HUDEP-2 (cell line): ENCODE measurements around the gene TSPAN14.

Experiments used
- DNase-seq, 76 experiments: peaks; one replicate each; lab custom pipeline; 2025; ENCODE audit not compliant: unreplicated experiment in 76 of 76; lab: John Stamatoyannopoulos, UW

TSPAN14 gene

DNA sequence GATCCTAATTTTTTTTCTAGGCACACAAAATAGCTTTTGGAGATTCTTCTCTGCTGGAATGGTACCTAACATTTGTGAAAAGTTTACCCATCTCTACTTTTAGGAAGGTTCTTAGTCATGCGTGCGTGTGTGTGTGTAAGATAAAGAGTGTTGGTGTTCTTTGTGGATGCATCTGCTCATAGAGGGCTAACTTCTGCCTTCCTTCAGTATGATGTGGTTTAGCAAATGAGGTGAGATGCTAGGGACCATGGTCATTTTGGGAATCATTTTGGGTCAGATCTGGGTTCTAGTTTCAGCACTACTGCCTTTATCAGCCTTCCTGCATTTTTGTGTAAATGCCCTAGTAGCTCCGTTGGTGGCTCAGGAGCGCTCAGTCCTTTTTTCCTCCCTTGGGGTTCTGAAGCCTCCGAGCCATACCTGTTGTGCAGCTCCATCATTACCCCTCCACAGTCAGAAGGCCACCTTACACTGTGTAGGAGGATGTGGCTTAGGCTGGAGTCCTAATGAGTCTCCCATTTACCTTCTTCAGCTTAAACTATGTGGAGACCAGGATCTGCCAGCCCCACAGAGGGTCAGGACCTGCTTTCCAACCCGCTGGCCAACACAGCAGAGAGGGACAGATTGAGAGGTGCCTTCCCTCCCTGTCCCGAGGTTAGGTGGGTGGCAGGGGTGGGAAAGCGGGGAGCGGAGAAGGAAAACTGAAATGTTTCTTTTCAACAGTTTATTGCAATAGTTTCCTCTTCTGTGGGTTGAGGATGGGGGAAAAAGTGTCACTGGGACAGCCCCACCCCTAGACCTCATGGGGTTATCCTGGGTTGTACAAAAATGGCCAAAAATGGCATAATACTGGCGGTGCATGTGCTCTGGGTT is 31.2 kb downstream of the TSPAN14 start:
- DNase-seq: peak in 9 of 76 experiments; percentile 15 to 50 (median 24)

DNA sequence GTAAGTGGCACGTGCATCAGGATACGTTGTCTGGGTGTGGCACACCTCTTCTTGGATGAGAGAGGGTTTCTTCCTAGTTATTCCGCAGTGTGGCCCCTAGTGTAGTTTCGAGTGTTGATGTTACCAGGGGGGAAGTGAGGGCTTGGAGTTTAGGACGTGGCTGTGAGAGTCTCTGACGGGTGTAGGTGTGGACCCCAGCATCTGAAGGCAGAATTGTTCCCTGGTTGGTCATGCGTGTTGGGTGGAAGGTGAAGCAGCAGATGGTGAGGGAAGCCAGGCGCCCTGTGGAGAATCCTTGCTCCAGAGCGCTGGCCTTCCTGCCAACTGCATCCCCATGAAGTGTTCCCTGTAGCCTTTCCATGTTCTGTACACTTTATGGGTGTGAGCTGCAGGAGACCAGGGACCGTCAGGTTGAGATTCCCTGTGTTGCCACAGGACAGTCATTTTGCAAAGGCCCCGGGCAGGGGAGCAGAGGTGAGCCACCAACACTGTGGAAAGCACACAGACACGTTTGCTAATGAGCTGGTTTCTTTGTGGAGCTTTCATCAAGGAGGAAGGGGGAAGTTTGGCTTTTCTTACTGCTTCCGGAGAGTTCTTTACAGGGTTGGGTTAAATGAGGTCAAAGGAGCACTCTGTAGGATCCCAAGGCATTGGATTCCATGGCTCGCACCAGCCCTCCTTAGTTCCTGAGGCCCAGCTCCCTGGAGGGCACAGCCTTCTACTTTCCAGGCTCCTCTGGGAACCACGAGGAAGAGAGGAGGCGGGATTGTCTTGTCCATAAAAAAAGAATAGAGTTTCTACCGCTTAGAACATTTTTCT is 32.0 kb downstream of the TSPAN14 start:
- no peak for DNase-seq

DNA sequence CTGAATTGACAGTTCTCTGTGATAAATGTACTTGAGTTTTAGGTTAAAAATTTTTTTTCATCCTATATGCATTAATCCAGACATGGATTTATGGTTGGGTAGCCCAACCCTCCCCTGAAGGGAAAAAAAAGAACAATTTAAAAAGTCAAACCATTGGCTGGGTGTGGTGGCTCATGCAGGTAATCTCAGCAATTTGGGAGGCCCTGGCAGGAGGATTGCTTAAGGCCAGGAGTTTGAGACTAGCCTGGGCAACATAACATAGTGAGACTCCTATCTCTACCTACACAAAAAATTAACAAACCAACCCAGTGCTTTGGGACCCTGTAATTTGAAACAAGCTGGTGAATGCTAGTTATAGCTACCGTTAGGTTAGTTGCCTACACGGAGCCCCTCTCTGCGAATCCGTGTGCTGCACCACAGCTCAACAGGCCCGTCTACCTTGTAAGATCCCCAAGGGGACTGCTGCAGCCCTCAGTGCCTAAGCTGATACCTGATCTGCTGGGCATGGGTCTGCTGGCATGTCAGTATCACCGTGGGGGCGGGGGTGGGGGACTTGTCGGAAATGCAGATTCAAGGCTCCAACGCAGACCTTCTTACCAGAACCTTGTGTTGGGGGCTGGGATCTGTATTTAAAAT is 32.8 kb downstream of the TSPAN14 start:
- DNase-seq: no peak

DNA sequence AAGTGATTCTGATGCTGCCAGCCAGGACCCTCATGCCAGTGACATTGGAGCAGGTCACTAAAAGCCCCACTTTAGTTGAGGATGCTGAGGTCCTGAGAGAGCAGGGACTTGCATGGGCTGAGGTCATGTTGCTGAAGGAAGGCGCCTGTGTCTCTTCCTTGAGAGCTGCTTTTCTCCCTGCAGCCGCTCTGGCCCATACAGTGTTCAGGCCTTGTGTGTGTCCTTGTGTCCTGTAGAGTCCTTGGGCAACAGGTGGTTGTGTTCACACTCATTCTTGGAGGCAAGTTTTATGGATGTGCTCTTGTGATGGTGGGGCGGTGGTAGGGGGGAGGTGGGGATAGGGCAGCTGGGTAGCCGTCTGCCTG is 33.3 kb downstream of the TSPAN14 start:
- no peak for DNase-seq

DNA sequence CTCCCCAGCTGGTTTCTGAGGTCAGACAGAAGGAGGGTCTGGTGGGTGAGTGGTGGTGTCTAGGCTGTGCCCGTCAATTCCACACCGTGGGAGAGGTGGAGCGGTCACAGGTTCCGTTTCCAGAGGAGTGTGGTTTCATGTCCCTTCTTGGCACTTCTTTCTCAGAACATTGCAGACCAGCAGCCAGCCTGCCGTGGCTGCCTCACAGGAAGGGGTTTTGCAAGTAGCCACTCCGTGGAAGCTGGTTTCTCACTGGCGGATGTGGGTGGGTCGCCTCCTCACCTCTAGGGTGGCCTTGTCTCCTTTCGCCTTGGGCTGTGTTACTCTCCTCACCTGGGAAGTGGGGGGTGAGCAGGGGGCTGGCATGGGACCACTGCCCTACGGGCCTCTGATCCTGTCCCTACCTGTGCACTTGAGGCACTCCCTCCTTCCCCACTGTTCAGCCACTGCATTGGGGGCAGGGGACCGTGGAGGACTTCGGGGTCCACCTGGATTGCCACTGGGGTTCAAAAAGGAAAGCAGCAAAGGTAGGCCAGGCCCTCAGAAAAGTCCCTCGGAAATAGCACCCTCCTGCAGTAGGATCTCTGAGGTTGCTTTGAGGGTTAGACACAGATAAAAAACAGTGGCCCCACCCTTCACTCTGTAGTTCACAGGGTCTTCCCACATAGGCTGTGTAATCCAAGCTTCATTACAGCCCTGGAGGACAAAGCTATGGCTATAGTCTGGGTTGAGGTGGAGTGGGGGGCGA is 33.9 kb downstream of the TSPAN14 start:
- peak in 10 of 76 experiments; percentile 20 to 47 (median 34) for DNase-seq

DNA sequence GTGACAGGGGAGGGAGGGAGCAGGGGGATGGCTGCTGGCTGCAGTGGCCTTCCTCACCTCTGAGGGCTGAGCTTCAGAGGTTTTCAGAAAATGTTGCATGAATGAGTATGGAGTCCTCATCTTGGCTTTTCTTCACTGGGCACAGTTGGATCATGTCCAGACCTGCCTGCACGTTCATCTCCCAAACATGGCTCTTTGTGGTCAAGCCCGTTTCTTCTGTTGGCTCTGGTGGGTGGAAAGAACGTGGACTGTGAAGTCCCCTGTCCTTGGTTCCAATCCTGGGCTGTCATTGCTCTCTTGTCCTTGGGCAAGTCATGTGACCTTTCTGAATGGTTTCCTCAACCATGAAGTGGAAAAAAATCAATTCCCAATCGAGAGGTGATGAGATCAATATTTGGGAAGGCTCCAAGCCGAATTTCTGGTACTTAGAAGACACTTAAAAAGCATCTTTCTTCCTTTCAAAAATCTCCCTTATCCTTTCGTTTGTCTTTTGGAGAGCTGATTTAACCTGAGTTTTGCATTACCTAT is 34.5 kb downstream of the TSPAN14 start:
- peak in 11 of 76 experiments; percentile 23 to 55 (median 40) for DNase-seq

DNA sequence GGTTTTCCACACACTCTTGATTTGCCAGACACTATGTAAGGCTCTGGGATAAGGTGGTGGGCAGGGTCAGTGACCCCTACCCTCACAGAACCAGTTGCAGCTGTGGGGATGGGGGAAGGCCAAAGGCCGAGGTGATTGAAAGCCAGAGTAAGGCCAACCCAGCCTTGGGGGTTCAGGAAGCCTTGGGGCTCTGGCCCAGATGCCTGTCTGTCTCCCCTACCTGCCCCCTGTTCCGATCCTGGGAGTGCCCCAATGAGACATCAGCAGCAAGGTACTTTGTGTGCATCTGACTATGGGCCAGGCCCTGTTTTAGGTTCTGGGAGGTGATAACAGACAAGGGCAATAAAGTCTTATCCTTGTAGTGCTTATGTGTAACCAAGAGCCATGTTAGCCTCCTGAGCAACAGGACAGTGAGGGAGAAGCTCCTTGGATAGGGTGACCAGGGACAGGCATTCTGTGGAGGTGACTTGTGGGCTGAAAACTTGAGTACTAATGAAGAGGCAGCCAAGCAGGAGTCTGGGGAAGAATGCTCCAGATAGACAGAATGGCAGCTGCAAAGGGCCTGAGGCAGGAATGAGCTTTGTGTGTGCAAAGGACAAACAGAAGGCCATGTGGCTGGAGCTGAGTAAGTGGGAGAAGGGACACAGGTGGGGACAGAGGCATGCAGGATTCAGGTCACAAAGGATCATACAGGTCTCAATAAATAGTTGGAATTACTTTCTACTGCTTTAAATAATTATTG is 35.4 kb downstream of the TSPAN14 start:
- no peak for DNase-seq

DNA sequence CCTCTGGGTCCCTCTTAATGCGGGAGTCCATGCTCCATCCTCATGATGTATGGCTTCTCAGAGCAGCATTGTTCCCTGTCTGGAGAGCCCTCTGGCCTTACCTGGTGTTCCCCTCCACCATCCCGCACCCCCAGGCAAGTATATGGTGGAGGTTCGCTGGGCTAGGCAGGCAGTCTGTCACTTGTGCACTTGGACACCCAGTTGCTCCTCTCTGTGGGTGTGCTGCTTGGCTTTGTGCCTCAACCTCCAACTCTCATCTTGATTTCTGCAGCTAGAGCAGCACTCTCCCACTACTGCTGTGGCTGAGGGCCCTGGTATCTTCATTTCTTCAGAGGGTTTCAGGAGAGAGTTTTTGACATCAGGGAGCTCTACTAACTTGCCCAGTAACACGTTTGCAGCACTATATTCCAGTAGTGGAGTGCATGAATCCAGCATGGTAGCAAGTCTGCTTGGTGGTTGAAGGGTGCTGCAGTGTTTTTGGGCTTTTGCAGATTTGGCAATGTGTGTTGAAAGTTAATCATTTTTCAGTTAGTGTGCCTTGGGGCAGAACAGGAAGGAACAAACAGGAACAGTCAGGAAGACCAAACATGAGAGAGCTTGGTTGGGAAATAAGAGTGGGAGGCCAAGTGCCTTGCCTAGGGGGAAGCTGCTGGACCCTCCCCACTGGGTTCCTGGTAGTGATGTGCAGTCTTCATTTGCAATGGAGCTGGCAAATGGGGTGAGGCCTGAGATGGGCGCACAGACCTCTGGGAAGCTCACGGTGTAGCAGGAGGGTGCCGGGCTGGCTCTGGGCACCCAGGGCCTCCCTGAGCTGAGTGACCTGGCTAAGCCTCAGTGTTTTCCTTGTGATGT is 37.4 kb downstream of the TSPAN14 start:
- DNase-seq: peak in 20 of 76 experiments; percentile 8 to 43 (median 19)

DNA sequence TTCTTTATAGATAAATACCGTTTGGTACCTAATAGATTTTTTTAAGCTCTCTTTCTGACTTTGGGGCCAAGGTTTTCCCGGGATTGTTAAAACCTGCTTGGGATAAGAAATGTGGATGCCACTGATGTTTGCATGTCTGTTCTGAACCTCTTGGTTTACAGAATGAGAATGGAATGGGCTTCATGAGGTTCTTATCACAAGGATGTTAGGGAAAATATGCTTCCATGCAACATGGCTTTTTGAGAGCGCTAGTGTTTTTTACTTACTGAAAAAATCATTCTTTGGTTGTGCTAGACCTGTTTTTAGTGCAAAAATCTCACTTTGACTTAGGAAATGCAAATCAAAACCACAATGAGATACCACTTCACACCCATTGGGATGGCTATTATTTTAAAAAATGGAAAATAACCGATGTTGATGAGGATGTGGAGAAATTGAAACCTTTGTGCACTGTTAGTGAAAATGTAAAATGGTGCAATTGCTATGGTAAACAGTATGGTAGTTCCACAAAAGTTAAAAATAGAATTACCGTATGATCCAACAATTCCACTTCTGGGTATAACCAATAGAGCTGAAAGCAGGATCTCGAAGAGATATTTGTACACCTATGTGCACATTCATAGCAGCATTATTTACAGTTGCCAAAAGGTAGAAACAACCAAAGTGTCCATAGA is 38.9 kb downstream of the TSPAN14 start:
- no peak for DNase-seq

DNA sequence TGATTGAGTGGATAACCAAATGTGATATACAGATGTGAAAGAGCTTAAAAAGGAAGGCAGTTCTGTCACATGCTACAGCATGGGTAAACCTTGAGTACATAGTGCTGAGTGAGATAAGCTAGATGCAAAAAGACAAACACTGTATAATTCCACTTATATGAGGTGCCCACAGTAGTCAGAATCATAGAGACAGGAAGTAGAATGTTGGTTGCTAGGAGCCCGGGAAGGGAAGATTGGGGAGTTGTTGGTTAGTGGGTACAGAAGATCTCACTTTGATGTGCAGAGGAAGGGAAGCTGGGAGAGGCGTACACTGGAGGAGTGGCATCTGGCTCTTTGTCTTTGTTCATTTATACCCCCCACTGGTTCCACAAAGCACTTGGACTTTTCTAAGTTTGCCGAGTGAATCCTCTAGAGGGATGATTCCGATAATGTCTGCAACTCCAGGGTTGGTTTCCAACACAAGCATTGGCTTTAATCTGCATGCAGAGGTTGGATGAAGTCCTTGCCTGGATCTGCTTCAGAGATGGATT is 39.5 kb downstream of the TSPAN14 start:
- DNase-seq: peak in 3 of 76 experiments; percentile 6 to 22 (median 20)

DNA sequence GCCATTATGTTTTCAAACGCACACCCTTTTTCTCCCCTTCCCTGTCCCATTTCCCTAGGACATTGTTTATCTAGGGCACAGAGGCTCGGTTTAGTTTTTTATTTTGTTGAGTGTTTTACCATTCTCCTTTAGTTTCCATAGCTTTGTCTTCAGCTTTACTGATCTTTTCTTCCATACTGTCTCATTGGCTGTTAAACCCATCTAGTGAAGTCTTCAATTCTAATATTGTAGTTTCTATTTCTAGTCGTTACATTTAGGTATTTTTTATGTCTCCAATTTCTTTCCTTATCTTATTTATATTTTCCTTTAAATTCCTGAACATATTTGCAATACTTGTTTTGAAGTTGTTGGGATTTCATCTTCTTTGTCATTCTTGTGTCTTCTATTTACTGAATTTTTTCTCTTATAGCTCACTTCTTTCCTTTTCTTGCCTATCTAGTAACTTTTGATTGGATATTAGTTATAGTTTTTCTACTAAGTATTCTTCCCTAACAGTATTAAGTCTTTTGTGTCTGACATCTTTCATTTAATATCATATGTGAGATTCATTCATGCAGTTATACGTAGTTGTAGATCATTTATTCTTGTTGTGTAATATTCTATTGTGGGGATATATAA is 42.6 kb downstream of the TSPAN14 start:
- DNase-seq: no peak

DNA sequence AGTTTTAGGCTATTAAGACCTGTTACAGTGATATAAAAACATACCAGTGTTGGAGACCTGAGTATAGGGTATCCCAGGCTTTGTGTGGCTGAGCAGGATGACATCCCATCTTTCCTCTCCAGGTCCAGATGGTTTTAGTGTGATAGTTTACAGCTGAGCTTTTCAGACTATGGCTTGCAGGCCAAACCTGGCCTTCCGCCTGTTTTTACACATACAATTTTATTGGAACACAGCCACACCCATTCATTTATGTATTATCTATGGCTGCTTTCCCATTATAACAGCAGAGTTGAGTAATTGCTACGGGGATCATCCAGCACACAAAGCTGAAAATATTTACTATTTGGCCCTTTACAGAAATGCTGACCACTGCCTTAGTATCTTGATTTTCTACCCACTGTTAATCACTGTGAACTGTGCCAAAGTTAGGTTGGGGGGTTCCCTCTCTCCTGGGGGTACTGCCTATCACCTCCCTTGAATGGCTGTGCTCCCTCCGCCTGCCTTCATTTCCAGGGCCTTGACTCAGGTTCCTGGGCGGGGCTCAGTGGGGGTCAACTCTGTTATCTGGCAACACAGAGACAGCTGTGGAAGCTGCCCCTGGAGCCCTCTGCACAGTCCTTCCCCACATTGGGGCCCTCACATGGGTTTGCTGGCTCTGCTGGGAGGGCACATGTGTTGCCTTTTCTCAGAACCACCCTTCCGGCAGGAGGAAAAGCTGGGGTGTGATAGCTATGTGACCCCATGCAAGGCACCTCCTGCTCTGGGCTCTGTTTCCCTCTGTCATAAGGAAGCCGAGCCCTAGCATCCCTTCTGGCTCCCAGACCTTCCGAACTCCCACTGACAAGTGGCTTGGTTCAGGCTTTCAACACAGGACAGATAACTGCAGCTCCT is 43.3 kb downstream of the TSPAN14 start:
- peak in 75 of 76 experiments; percentile 59 to 98 (median 93) for DNase-seq

DNA sequence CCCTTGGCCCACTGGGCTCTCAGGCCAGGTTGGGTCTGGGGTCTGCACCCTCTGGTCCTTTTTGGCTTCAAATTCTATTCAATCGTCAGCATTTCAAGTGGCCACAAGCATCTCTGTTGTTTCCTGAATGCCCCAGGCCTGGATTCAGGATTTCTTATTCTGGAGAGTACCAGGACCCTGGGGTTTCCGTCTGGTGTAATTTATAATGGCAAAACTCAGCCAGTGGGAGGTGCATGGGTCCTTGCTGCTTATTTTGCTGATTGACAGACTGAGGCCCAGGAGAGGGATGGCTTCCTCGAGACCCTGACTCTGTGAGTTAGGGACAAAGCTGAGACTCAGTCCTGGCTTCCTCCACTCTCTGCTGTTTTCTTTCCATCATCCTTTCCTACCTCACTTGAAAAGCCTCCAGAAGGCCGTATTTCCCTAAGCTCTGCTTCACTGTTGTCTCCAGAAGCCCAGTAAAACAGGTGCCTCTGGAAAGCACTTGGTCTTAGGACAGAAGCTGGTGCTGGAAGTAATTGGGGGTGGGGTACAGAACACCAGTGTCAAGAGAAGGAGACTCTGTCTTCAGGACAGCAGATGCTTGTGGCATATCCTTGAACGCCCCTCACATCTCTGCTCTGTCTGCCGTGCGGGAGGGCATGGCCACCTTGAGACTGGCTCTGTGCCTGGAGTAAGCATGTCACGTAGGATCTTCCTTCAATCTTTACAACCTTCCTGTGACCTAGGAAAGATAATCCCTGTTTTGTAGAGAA is 44.1 kb downstream of the TSPAN14 start:
- DNase-seq: peak in 1 of 76 experiments; percentile 54

DNA sequence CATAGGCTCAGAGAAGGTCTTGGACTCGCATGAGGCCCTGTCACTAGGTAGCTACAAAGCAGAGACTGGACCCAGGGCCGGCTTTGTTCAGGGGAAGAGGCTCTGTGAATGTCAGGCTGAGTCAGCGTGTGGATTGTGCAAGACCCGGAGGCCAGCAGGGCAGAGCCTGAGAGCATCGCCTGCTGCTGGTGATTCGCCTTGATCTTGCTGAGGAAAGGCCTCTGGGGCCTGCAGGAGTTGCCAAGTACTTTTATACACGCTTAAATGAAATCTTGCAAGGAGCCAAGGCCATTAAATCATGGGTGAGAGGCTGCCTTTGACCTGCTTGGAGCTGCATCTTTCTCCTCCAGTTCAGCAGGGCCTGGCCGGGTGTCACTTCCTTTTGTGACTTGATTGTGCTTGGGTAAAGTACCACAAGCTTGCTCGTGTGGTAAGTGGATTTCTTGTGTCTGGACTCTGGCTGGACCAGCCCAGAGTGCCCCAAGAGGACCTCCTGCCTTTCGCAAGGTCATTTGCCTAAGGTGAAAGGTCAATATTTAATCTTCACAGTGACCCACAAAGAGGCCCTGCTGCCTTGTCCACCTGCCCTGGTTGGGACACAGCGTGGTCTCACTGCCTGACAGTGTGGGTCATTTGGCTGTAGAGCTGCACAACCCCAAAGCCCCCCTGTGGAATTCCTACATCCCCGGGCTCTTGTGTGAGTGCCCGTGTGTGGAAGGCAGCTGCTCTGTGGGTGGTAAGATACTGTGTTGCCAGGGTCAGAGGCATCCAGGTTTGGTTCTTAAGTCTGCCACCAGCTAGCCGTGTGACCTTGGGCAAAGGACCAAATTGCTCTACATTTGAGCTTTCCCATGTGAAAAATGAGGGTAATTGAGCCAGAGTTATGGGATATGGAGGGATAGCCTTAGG is 45.0 kb downstream of the TSPAN14 start:
- DNase-seq: peak in 68 of 76 experiments; percentile 20 to 79 (median 56)
